HepG2 (cell line): ENCODE measurements around the gene SDK1. TPM values are rescaled to one million over a fixed set of nuclear protein-coding genes. Genes with fewer than 3 reads are reported as not detected.

ENCODE experiments used
- ATAC-seq: fragments of 200-7000 bp; cut with Tn5 transposase; 3 replicates; pipeline ENCODE4 v1.9.1; 2020; ENCODE audit warnings: mild to moderate bottlenecking, moderate library complexity
- BruUV-seq: library from RNA; stranded (reverse); fragments of 400-500 nt; replicated peaks from 2 replicates; lab custom pipeline; 2021; lab: Mats Ljungman, UMichigan
- CTCF ChIA-PET: fragments of 300-600 bp; formaldehyde crosslinking; extraction: SDS; loops from one replicate; lab custom pipeline; 2021; ENCODE audit warnings: low total read pairs, inconsistent platforms, low intra/inter-chr PET ratio; lab: Yijun Ruan, JAX
- POLR2A ChIA-PET: fragments of 350-600 bp; sonication (Branson Sonifier 250); formaldehyde crosslinking; loops from one replicate; lab custom pipeline; 2020; ENCODE audit warnings: antibody characterized with exemption, inconsistent platforms; lab: Yijun Ruan, JAX
- DNase-seq: peaks from one replicate; pipeline ENCODE4 v3.0.0-alpha.2; 2015; ENCODE audit warnings: low spot score
- FAIRE-seq: peaks from 3 replicates; lab custom pipeline; 2011; peaks lifted over from hg19 to GRCh38; lab: Jason Lieb, UNC
- H2AFZ ChIP-seq: one replicate; pipeline ENCODE4 v1.6.1; 2011; ENCODE audit warnings: low read length, inconsistent platforms
- H3K27ac ChIP-seq: fragments of 300-600 bp; 3 replicates; pipeline ENCODE4 v1.8.0; 2011; ENCODE audit warnings: mixed run types, mild to moderate bottlenecking, mixed read lengths, low read length, inconsistent platforms; ENCODE audit not compliant: insufficient read depth; ENCODE audit errors: extremely low read length
- H3K27me3 ChIP-seq, 2 experiments: fragments of 200-600 bp in 1 of 2; 2 replicates in 1 of 2; 3 replicates in 1 of 2; pipeline versions ENCODE4 v1.6.0 to v1.8.0; 2011; ENCODE audit warnings: low read length in 2 of 2, mild to moderate bottlenecking in 2 of 2, moderate library complexity in 2 of 2, inconsistent platforms in 1 of 2; ENCODE audit not compliant: insufficient read depth in 2 of 2, control insufficient read depth in 1 of 2
- H3K36me3 ChIP-seq, 2 experiments: fragments of 200-600 bp in 1 of 2; replicated peaks in 1 of 2; 2 replicates in 1 of 2; 3 replicates in 1 of 2; pipeline versions ENCODE4 v1.5.1 to v1.8.0; 2011; ENCODE audit warnings: low read length in 2 of 2, inconsistent platforms in 1 of 2; ENCODE audit not compliant: insufficient read depth in 2 of 2, control insufficient read depth in 1 of 2
- H3K4me1 ChIP-seq: 2 replicates; pipeline ENCODE4 v1.5.1; 2012; ENCODE audit warnings: low read length, inconsistent platforms; ENCODE audit not compliant: insufficient read depth
- H3K4me2 ChIP-seq: 2 replicates; pipeline ENCODE4 v1.6.0; 2011; ENCODE audit warnings: low read depth, low read length, inconsistent platforms
- H3K4me3 ChIP-seq, 3 experiments: fragments of 200-600 bp in 1 of 3; sonication (generic), shearing (Covaris generic) in 1 of 3; replicated peaks in 1 of 3; 2 replicates each; pipeline ENCODE4 v1.5.1; 2011 to 2016; ENCODE audit warnings: low read length in 3 of 3, inconsistent platforms in 2 of 3, low read depth in 2 of 3, mild to moderate bottlenecking in 2 of 3, control low read depth in 1 of 3, mixed read lengths in 1 of 3; ENCODE audit not compliant: insufficient read depth in 1 of 3
- H3K79me2 ChIP-seq: one replicate; pipeline ENCODE4 v1.6.1; 2011; ENCODE audit warnings: low read length, inconsistent platforms; ENCODE audit not compliant: insufficient read depth
- H3K9ac ChIP-seq: 2 replicates; pipeline ENCODE4 v1.6.0; 2011; ENCODE audit warnings: mild to moderate bottlenecking, low read depth, low read length, inconsistent platforms; ENCODE audit not compliant: insufficient read depth
- H3K9me3 ChIP-seq: 2 replicates; pipeline ENCODE4 v1.5.1; 2012; ENCODE audit warnings: mild to moderate bottlenecking, low read length
- H4K20me1 ChIP-seq: 2 replicates; pipeline ENCODE4 v1.6.0; 2011; ENCODE audit warnings: inconsistent platforms, mild to moderate bottlenecking, low read length, moderate library complexity; ENCODE audit not compliant: insufficient read depth
- ATF5 ChIP-seq: sonication (generic); formaldehyde crosslinking; IDR thresholded peaks from 2 replicates; pipeline ENCODE4 v1.4.0; 2020; ENCODE audit warnings: mild to moderate bottlenecking, low read depth, missing genetic modification reagents
- KDM3A ChIP-seq: IDR thresholded peaks from 2 replicates; pipeline ENCODE4 v1.6.1; 2018; ENCODE audit warnings: low read depth, missing compliant biosample characterization
- MEIS2 ChIP-seq: sonication (generic); formaldehyde crosslinking; IDR thresholded peaks from 2 replicates; pipeline ENCODE4 v1.9.0; 2021; ENCODE audit warnings: mild to moderate bottlenecking, missing genetic modification reagents
- NFYC ChIP-seq: IDR thresholded peaks from 2 replicates; pipeline ENCODE4 v1.6.1; 2016; ENCODE audit warnings: missing genetic modification reagents, missing compliant biosample characterization
- POLR2A ChIP-seq, 2 experiments: IDR thresholded peaks; 2 replicates each; pipeline ENCODE4 v1.6.1; 2011; ENCODE audit warnings: low read depth in 2 of 2, low read length in 2 of 2, mild to moderate bottlenecking in 1 of 2, moderate library complexity in 1 of 2; ENCODE audit not compliant: insufficient read depth in 1 of 2
- RFX5 ChIP-seq: IDR thresholded peaks from 2 replicates; pipeline ENCODE4 v1.6.1; 2011; ENCODE audit warnings: low read depth, low read length, improper control_type of control experiment
- RORA ChIP-seq: sonication (generic); formaldehyde crosslinking; IDR thresholded peaks from 2 replicates; pipeline ENCODE4 v1.5.0; 2020; ENCODE audit warnings: mild to moderate bottlenecking, missing genetic modification reagents, moderate library complexity
- SALL2 ChIP-seq: sonication (generic); formaldehyde crosslinking; IDR thresholded peaks from 2 replicates; pipeline ENCODE4 v1.8.1; 2023; ENCODE audit warnings: mild to moderate bottlenecking, missing genetic modification reagents, inconsistent platforms
- ZKSCAN8 ChIP-seq: IDR thresholded peaks from 2 replicates; pipeline ENCODE4 v1.6.1; 2016; ENCODE audit warnings: borderline replicate concordance, missing genetic modification reagents, missing compliant biosample characterization
- ZNF317 ChIP-seq: sonication (generic); formaldehyde crosslinking; IDR thresholded peaks from 2 replicates; pipeline ENCODE4 v1.5.0; 2020; ENCODE audit warnings: mild to moderate bottlenecking, missing genetic modification reagents
- ZNF552 ChIP-seq: sonication (generic); formaldehyde crosslinking; IDR thresholded peaks from 2 replicates; pipeline ENCODE4 v1.9.0; 2022; ENCODE audit warnings: missing genetic modification reagents, mild to moderate bottlenecking, borderline replicate concordance
- ZNF816 ChIP-seq: sonication (generic); formaldehyde crosslinking; IDR thresholded peaks from 2 replicates; pipeline ENCODE4 v1.8.0; 2022; ENCODE audit warnings: missing genetic modification reagents, mild to moderate bottlenecking, borderline replicate concordance
- ZSCAN9 ChIP-seq: IDR thresholded peaks from 2 replicates; pipeline ENCODE4 v1.6.1; 2016; ENCODE audit warnings: borderline replicate concordance
- whole genome bisulfite sequencing: methylation state at CpG from one replicate; pipeline ENCODE4 v1.1.6; 2017; ENCODE audit warnings: low lambda C conversion rate; 5-methylcytosine and 5-hydroxymethylcytosine counted together
- in situ Hi-C: cut with HindIII; loops from 2 replicates; pipeline ENCODE4 v1.10.0; 2017; ENCODE audit warnings: low pct_unique_long_range_greater_than_20kb; ENCODE audit not compliant: extremely low pct_ligation_motif_present
- intact Hi-C: fragments of 100-400 bp; cut with micrococcal nuclease; formaldehyde crosslinking; loops from one replicate; pipeline ENCODE4 v1.10.0; 2022; ENCODE audit not compliant: unreplicated experiment
- polyA plus RNA-seq, 8 experiments: library from polyadenylated mRNA; depleted of rRNA in 3 of 8; stranded (reverse) in 7 of 8; unstranded in 1 of 8; fragments of >200 nt; fragmentation: Illumina TruSeq in 4 of 8; extraction: Trizol in 4 of 8; gene quantifications; 2 replicates each; pipeline versions ENCODE4 v1.2.1 to v1.2.3, GENCODE V29; 2011 to 2016; ENCODE audit warnings: low read depth in 4 of 8, missing spikeins in 1 of 8, mixed read lengths in 1 of 8; ENCODE audit not compliant: insufficient read depth in 1 of 8
- total RNA-seq, 5 experiments: library from RNA; depleted of rRNA; stranded (reverse); fragments of >200 nt; fragmentation: Illumina TruSeq; extraction: Trizol; gene quantifications; 2 replicates each; pipeline ENCODE4 v1.2.3, GENCODE V29; 2016; ENCODE audit warnings: low read depth in 1 of 5
- TF ChIP-seq, protein P1 (sequence below): sonication (generic); formaldehyde crosslinking; IDR thresholded peaks from 2 replicates; pipeline ENCODE4 v1.5.0; 2020; ENCODE audit warnings: missing genetic modification reagents
- TF ChIP-seq, protein P2 (sequence below): IDR thresholded peaks from 2 replicates; pipeline ENCODE4 v1.6.1; 2012; ENCODE audit warnings: inconsistent platforms
- TF ChIP-seq, protein P3 (sequence below), 2 experiments: sonication (generic) in 1 of 2; formaldehyde crosslinking in 1 of 2; IDR thresholded peaks; 2 replicates each; pipeline versions ENCODE4 v1.4.0 to v1.6.1; 2018 to 2020; ENCODE audit warnings: missing genetic modification reagents in 2 of 2, borderline replicate concordance in 1 of 2, low read depth in 1 of 2, mild to moderate bottlenecking in 1 of 2, missing biosample characterization in 1 of 2
- TF ChIP-seq, protein P4 (sequence below): sonication (generic); formaldehyde crosslinking; IDR thresholded peaks from 2 replicates; pipeline ENCODE4 v1.5.0; 2020; ENCODE audit warnings: mild to moderate bottlenecking, missing genetic modification reagents, moderate library complexity
- TF ChIP-seq, protein P5 (sequence below): conservative IDR thresholded peaks from 2 replicates; pipeline ENCODE4 v1.6.1; 2018; ENCODE audit warnings: missing genetic modification reagents

Gene SDK1
- total and polyA plus RNA-seq, 2 of the 13 experiments (the other 11 are each of a cell fraction or from before 2014, with no cell fraction given) = 0.35 to 2.4 TPM

DNA sequence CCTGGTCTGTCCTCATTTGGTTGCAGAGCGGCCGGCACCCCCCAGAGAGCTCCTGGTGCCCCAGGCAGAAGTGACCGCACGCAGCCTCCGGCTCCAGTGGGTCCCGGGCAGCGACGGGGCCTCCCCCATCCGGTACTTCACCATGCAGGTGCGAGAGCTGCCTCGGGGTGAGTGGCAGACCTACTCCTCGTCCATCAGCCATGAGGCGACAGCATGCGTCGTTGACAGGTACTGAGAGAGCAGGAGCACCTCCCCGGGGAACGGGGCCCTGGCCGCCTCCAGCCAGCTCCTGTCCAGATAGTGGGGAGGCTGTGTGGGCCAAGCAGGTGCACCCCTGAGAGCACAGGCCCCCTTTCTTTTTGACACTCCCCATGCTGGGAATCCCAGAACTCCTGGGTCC is 848.2 kb downstream of the SDK1 start:
- DNase-seq (no peak), ATAC-seq (no peak), FAIRE-seq (no peak)
- intact Hi-C loops (no loop called here), in situ Hi-C loops (no loop called here)
- Histone ChIP-seq H3K36me3 (no peaks in the 10 kb centered on the region), H3K4me3 (no peak overlapping the region), H3K27me3 (no peaks in the 10 kb centered on the region), H4K20me1 (no peaks in the 10 kb centered on the region), H3K27ac (no peak overlapping the region), H3K4me1 (peaks cover 20% of the 10 kb centered on the region), H2AFZ (no peak overlapping the region), H3K9me3 (no peaks in the 10 kb centered on the region), H3K4me2 (no peak overlapping the region), H3K79me2 (no peaks in the 10 kb centered on the region), H3K9ac (no peak overlapping the region)
- ChIA-PET CTCF (no interaction called here), POLR2A (no interaction called here)
- TF ChIP-seq, protein P1, sequence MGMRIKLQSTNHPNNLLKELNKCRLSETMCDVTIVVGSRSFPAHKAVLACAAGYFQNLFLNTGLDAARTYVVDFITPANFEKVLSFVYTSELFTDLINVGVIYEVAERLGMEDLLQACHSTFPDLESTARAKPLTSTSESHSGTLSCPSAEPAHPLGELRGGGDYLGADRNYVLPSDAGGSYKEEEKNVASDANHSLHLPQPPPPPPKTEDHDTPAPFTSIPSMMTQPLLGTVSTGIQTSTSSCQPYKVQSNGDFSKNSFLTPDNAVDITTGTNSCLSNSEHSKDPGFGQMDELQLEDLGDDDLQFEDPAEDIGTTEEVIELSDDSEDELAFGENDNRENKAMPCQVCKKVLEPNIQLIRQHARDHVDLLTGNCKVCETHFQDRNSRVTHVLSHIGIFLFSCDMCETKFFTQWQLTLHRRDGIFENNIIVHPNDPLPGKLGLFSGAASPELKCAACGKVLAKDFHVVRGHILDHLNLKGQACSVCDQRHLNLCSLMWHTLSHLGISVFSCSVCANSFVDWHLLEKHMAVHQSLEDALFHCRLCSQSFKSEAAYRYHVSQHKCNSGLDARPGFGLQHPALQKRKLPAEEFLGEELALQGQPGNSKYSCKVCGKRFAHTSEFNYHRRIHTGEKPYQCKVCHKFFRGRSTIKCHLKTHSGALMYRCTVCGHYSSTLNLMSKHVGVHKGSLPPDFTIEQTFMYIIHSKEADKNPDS (CRISPR knock-in tag) = no peak
- no peak for TF ChIP-seq RFX5
- TF ChIP-seq ZSCAN9 (CRISPR knock-in tag) = no peak
- no peak for TF ChIP-seq SALL2
- TF ChIP-seq, protein P2, sequence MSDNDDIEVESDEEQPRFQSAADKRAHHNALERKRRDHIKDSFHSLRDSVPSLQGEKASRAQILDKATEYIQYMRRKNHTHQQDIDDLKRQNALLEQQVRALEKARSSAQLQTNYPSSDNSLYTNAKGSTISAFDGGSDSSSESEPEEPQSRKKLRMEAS = no peak
- TF ChIP-seq, protein P3, sequence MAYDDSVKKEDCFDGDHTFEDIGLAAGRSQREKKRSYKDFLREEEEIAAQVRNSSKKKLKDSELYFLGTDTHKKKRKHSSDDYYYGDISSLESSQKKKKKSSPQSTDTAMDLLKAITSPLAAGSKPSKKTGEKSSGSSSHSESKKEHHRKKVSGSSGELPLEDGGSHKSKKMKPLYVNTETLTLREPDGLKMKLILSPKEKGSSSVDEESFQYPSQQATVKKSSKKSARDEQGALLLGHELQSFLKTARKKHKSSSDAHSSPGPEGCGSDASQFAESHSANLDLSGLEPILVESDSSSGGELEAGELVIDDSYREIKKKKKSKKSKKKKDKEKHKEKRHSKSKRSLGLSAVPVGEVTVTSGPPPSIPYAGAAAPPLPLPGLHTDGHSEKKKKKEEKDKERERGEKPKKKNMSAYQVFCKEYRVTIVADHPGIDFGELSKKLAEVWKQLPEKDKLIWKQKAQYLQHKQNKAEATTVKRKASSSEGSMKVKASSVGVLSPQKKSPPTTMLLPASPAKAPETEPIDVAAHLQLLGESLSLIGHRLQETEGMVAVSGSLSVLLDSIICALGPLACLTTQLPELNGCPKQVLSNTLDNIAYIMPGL (CRISPR knock-in tag; IDR thresholded peaks at IDR 0.05; ENCODE audit: borderline replicate concordance in 1 of 2, low read depth in 1 of 2) = no peak
- TF ChIP-seq, protein P4, sequence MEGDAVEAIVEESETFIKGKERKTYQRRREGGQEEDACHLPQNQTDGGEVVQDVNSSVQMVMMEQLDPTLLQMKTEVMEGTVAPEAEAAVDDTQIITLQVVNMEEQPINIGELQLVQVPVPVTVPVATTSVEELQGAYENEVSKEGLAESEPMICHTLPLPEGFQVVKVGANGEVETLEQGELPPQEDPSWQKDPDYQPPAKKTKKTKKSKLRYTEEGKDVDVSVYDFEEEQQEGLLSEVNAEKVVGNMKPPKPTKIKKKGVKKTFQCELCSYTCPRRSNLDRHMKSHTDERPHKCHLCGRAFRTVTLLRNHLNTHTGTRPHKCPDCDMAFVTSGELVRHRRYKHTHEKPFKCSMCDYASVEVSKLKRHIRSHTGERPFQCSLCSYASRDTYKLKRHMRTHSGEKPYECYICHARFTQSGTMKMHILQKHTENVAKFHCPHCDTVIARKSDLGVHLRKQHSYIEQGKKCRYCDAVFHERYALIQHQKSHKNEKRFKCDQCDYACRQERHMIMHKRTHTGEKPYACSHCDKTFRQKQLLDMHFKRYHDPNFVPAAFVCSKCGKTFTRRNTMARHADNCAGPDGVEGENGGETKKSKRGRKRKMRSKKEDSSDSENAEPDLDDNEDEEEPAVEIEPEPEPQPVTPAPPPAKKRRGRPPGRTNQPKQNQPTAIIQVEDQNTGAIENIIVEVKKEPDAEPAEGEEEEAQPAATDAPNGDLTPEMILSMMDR = no peak
- TF ChIP-seq, protein P5, sequence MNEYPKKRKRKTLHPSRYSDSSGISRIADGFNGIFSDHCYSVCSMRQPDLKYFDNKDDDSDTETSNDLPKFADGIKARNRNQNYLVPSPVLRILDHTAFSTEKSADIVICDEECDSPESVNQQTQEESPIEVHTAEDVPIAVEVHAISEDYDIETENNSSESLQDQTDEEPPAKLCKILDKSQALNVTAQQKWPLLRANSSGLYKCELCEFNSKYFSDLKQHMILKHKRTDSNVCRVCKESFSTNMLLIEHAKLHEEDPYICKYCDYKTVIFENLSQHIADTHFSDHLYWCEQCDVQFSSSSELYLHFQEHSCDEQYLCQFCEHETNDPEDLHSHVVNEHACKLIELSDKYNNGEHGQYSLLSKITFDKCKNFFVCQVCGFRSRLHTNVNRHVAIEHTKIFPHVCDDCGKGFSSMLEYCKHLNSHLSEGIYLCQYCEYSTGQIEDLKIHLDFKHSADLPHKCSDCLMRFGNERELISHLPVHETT (CRISPR knock-in tag) = no peak
- no peak for TF ChIP-seq ZNF816 (CRISPR knock-in tag)
- no peak for TF ChIP-seq KDM3A (CRISPR knock-in tag)
- no peak for TF ChIP-seq ZNF552
- no peak for TF ChIP-seq ZKSCAN8
- TF ChIP-seq RORA (CRISPR knock-in tag) = no peak
- no peak for TF ChIP-seq MEIS2 (CRISPR knock-in tag)
- no peak for TF ChIP-seq NFYC (CRISPR knock-in tag)
- TF ChIP-seq ZNF317 (CRISPR knock-in tag) = no peak
- no peak for TF ChIP-seq ATF5 (CRISPR knock-in tag)
- TF ChIP-seq POLR2A (IDR thresholded peaks at IDR 0.05; ENCODE audit: insufficient read depth in 1 of 2, low read depth in 2 of 2, low read length in 2 of 2) = no peak
- no CpG with 5 or more reads among the region's 18 CpGs for WGBS
- BruUV-seq = no TSS peak
